ENCODE measurements around the gene GNG7.

GRCh38 chr19:2485428-2485827 is 217.1 kb downstream of the GNG7 start:
- TF ChIP-seq EZH2phosphoT487 (IDR thresholded peaks at IDR 0.05; ENCODE audit: borderline replicate concordance, low read length) (no peak), CTCF (conservative IDR thresholded peaks at IDR 0.05; ENCODE audit: low read depth, low read length) (no peak)
